Activated CD4-positive, alpha-beta T cell treated with anti-CD3 and anti-CD28 coated beads for 36 hours (primary cell): ENCODE measurements around the gene VWDE. TPM values are rescaled to one million over a fixed set of nuclear protein-coding genes. Genes with fewer than 3 reads are reported as not detected.

Experiments used
- ATAC-seq: fragments of 200-7000 bp; cut with Tn5 transposase; one replicate; pipeline ENCODE4 v1.10.0; 2021; ENCODE audit warnings: mild to moderate bottlenecking, moderate library complexity
- CTCF ChIA-PET: fragments of 350-600 bp; sonication (Branson Sonifier 250); formaldehyde crosslinking; loops from one replicate; lab custom pipeline; 2021; ENCODE audit warnings: antibody characterized with exemption; lab: Charles Lee
- POLR2A ChIA-PET: fragments of 350-600 bp; sonication (Branson Sonifier 250); formaldehyde crosslinking; loops from one replicate; lab custom pipeline; 2021; ENCODE audit warnings: antibody characterized with exemption, inconsistent platforms; lab: Charles Lee
- DNase-seq: peaks from one replicate; pipeline ENCODE4 v3.0.0-alpha.2; 2020
- H3K27ac Mint-ChIP-seq: one replicate; pipeline ENCODE4 v1.8.0; 2021; ENCODE audit warnings: mixed read lengths
- H3K27me3 Mint-ChIP-seq: one replicate; pipeline ENCODE4 v1.8.0; 2021; ENCODE audit warnings: mixed read lengths
- H3K36me3 Mint-ChIP-seq: one replicate; pipeline ENCODE4 v1.8.0; 2021; ENCODE audit warnings: low read depth, mixed read lengths
- H3K4me1 Mint-ChIP-seq: one replicate; pipeline ENCODE4 v1.8.0; 2021; ENCODE audit warnings: mixed read lengths
- H3K4me3 Mint-ChIP-seq: one replicate; pipeline ENCODE4 v1.8.0; 2021; ENCODE audit warnings: mild to moderate bottlenecking, moderate library complexity, mixed read lengths
- H3K9me3 Mint-ChIP-seq: one replicate; pipeline ENCODE4 v1.8.0; 2021; ENCODE audit warnings: low read depth, mixed read lengths
- intact Hi-C, 2 experiments: fragments of 100-400 bp; cut with DNase I in 1 of 2; cut with micrococcal nuclease in 1 of 2; formaldehyde crosslinking; loops; one replicate each; pipeline versions ENCODE4 v1.14.2 to v1.15.1; 2022 to 2024; cut with DNase I, micrococcal nuclease
- total RNA-seq, 2 experiments: library from RNA; stranded (reverse); gene quantifications; one replicate each; pipeline ENCODE4 v1.2.3, GENCODE V29; 2021

Gene VWDE
- total RNA-seq, 2 experiments from 2014 or later: 2.2 to 2.3 TPM

DNA sequence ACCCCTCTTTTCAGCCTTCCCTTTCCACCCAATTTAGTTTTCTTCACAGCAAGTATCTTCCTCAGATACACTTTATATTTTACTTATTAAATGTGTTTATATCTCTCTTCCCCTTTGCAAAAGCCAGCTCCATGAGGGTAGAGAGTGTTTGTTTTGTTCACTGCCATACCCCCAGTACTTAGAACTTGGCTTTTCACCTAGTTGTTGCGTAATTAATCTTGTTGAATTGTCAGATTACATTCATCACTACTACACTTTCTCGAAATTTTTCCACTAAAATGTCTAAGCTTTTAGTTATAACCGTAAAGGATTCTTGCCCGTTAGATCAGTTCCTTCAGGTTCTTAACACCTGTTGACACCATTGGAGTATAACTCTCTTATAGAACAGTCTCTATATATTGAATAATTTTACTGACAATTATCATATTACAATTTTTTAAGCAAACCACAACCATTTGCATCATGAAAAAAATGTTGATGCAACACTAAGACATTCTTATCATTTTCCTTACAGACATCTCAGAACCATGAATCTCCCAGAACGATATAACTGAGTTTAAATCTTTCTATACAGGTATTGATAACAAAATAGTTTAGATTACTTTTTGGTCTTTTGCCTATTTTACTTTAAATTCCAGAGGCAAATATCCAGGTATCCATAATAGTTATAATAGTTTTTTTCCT, 29.9 kb downstream of the VWDE start:
- ChIA-PET CTCF (interaction anchor here (1.0 kb wide), 1 partner anchor 14 kb away, joined by 3 read pairs; no protein-coding TSS in a partner anchor), POLR2A (no interaction called here)
- no peak for ATAC-seq
- Mint-ChIP-seq H3K27ac (no peak overlapping the region), H3K4me1 (no peaks in the 10 kb centered on the region), H3K4me3 (no peak overlapping the region), H3K27me3 (no peaks in the 10 kb centered on the region), H3K36me3 (no peaks in the 10 kb centered on the region), H3K9me3 (no peaks in the 10 kb centered on the region)
- intact Hi-C loops: no loop called here
- no peak for DNase-seq

DNA sequence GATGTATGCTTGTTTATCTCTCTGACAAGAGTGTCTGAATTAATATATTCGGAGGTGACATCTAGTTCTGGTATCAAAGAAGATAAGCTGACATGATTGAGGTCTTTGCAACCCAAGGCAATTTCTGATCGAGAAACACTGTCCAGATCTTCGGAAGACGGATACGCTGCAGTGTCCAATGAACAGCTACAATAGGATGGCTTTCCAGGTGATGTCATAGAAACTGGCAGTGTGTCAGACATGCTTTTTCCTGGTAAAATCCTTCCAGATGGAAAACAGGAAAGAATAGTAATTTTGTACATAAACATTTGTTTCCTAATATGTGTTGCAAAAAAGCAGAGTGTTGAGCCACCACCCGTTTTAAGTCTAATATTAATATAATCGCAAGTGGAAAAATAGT, 33.4 kb downstream of the VWDE start:
- no peaks in the 10 kb centered on the region for H3K27me3 Mint-ChIP-seq

DNA sequence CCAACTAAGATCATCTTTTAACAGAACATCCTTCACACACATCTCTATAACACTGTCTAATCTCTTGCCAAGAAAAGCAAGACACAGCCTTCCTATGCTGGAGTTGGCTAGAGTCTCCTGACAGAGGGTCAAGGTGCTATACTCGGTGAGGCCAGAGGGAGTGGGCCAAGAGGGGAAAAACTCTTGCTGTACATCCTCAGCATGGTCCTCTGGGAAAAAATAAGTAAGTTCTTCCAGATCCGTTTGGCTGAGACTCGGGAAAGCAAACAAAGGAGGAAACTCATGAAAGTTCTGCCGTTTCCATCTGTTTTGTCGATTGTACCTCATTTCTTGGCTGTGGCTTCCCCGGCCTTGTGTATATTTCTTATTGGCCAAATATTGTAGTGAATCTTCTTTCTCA, 33.9 kb downstream of the VWDE start:
- H3K9me3 Mint-ChIP-seq: no peaks in the 10 kb centered on the region
- H3K27me3 Mint-ChIP-seq: no peaks in the 10 kb centered on the region
- H3K27ac Mint-ChIP-seq: no peak overlapping the region
- no peak overlapping the region for H3K4me3 Mint-ChIP-seq
- no peaks in the 10 kb centered on the region for H3K4me1 Mint-ChIP-seq
- DNase-seq (no peak), ATAC-seq (no peak)
- POLR2A ChIA-PET: no interaction called here
- CTCF ChIA-PET: no interaction called here
- H3K36me3 Mint-ChIP-seq: no peaks in the 10 kb centered on the region
- intact Hi-C loops: no loop called here

More for the DNA sequence above, 33.4 kb downstream of the VWDE start:
- POLR2A ChIA-PET: no interaction called here
- H3K4me3 Mint-ChIP-seq: no peak overlapping the region
- no peaks in the 10 kb centered on the region for H3K9me3 Mint-ChIP-seq
- CTCF ChIA-PET: no interaction called here
- no peaks in the 10 kb centered on the region for H3K36me3 Mint-ChIP-seq
- intact Hi-C loops: no loop called here
- no peaks in the 10 kb centered on the region for H3K4me1 Mint-ChIP-seq
- no peak for ATAC-seq
- H3K27ac Mint-ChIP-seq: no peak overlapping the region
- no peak for DNase-seq

DNA sequence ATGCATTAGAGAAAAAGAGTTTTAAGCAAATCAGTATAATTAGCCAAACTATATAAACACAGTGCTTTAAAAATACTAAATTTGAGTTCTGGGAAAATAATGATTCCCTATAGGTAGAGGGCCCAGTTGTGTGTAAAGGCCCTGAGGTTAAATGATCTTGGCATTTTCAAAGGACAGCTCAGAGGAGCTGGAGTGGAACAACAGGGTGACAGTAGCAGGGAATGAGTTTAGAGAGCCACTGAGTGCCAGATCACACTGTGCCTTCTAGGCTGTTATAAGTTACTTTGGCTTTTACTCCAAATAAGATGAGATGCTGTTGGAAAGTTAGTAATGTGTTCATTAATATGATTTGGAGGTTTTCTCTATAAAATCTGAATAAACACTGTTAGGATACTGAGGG, 34.6 kb downstream of the VWDE start:
- intact Hi-C loops: no loop called here
- Mint-ChIP-seq H3K9me3 (no peaks in the 10 kb centered on the region), H3K27ac (no peak overlapping the region), H3K27me3 (no peaks in the 10 kb centered on the region), H3K36me3 (no peaks in the 10 kb centered on the region), H3K4me3 (no peak overlapping the region), H3K4me1 (no peaks in the 10 kb centered on the region)
- ATAC-seq (no peak), DNase-seq (no peak)
- POLR2A ChIA-PET: no interaction called here
- CTCF ChIA-PET: no interaction called here

DNA sequence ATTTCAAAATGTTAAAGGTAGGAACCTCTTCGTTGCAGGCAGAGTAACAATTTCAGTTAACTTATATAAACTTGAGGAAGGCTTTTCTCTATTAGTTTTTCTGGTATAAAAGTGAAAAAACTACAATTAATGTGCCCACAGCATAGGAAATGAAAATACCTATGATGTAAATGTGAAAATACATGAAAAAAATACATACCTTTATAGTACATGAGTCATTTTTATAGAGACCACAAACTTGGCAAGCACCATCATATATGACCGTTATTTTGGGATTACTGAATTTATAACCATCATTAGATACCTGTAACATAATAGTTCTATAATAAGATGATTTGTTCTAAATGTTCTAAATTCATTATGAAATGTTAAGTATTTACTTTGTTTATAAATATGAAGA, 42.7 kb downstream of the VWDE start:
- DNase-seq (no peak), ATAC-seq (no peak)
- H3K36me3 Mint-ChIP-seq: no peaks in the 10 kb centered on the region
- H3K4me3 Mint-ChIP-seq: no peak overlapping the region
- no peak overlapping the region for H3K27ac Mint-ChIP-seq
- no peaks in the 10 kb centered on the region for H3K27me3 Mint-ChIP-seq
- ChIA-PET POLR2A (no interaction called here), CTCF (no interaction called here)
- no peaks in the 10 kb centered on the region for H3K4me1 Mint-ChIP-seq
- intact Hi-C loops: no loop called here
- no peaks in the 10 kb centered on the region for H3K9me3 Mint-ChIP-seq

DNA sequence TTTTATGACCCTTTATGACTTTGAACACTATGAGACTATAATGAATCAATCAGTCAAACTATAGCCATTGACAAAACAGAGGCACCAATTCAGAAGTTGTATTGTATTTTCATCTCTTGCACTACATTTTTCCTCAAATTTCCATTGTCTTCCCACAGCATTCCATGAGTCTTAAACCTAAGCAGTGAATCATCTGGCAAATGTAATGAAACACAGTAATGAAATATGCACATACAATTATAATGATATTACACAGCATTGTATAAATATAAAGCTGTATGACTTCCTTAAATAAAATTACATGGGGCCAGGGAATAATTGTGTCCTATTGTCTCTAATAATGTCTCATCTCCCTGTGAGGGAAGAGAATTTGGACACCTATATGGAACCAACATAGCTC, 45.0 kb downstream of the VWDE start:
- intact Hi-C loops: no loop called here
- no peaks in the 10 kb centered on the region for H3K36me3 Mint-ChIP-seq
- no peak overlapping the region for H3K27ac Mint-ChIP-seq
- H3K27me3 Mint-ChIP-seq: no peaks in the 10 kb centered on the region
- ChIA-PET POLR2A (no interaction called here), CTCF (interaction anchor here (0.8 kb wide), 1 partner anchor 184 kb away, joined by 3 read pairs; no protein-coding TSS in a partner anchor)
- H3K4me1 Mint-ChIP-seq: no peaks in the 10 kb centered on the region
- no peaks in the 10 kb centered on the region for H3K9me3 Mint-ChIP-seq
- no peak overlapping the region for H3K4me3 Mint-ChIP-seq
- ATAC-seq (no peak), DNase-seq (no peak)

DNA sequence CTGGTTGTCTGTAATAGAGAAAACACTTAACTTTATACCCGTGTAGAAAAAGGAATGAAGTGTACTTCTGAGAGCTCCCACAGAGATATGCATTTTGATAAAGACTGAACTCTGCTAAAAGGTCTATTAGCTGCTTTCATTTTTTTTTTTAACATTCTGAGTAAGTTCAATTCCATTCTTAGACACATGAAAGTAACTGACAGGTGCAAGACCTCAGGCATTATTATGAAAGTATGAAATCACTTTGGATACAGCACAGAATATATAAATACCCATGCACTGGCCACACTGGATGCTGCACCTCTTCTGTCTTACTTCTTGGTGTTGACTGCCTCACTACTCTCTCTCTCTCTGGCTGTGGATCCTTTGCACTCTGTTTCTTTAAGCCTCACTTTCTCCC, 46.2 kb downstream of the VWDE start:
- no peak for ATAC-seq
- CTCF ChIA-PET: interaction anchor here (0.7 kb wide), 1 partner anchor 29 kb away, joined by 3 read pairs; no protein-coding TSS in a partner anchor
- intact Hi-C loops: no loop called here
- no peaks in the 10 kb centered on the region for H3K4me1 Mint-ChIP-seq
- no peak overlapping the region for H3K27ac Mint-ChIP-seq
- POLR2A ChIA-PET: no interaction called here
- no peaks in the 10 kb centered on the region for H3K36me3 Mint-ChIP-seq
- no peaks in the 10 kb centered on the region for H3K9me3 Mint-ChIP-seq
- no peaks in the 10 kb centered on the region for H3K27me3 Mint-ChIP-seq
- H3K4me3 Mint-ChIP-seq: no peak overlapping the region
- no peak for DNase-seq

DNA sequence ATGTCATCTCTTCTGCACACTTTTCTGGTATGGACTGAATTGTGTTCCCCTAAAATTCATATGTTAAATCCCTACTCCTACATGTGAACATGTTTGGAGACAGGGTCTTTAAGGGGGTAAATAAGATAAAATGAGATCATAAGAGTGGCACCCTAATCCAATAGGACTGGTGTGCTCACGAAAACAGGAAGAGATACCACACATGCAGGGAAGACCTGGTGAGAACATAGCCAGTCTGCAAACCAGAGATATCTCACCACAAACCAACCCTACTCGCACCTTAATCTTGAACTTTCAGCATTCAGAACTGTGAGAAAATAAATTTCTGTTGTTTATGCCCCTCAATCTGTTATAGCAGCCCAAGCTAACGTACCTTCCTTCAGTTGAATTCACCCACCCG, 51.8 kb downstream of the VWDE start:
- ATAC-seq (no peak), DNase-seq (no peak)
- Mint-ChIP-seq H3K36me3 (peaks cover 3% of the 10 kb centered on the region), H3K27me3 (no peaks in the 10 kb centered on the region), H3K4me1 (no peaks in the 10 kb centered on the region), H3K27ac (no peak overlapping the region), H3K9me3 (no peaks in the 10 kb centered on the region), H3K4me3 (no peak overlapping the region)
- POLR2A ChIA-PET: no interaction called here
- intact Hi-C loops: no loop called here
- CTCF ChIA-PET: no interaction called here

DNA sequence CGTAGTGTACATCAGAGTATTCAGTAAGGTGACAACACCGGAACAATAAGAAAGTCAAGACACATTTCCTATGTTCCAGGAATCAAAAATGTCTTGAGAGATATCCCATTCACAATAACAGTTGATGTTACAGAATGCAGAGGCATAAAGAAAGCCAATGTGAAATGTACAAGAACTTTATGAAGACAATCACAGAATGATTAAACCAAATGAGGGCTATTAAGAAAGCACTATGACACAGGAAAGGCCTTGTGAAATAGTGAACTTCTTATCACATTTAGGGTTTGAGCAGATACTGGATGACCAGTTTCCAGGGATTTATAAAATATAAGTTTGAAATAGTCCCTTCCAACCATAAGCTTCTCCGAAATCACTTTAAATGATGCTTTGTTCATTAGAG, 52.7 kb downstream of the VWDE start:
- Mint-ChIP-seq H3K9me3 (no peaks in the 10 kb centered on the region), H3K27ac (no peak overlapping the region), H3K4me3 (no peak overlapping the region), H3K36me3 (peaks cover 3% of the 10 kb centered on the region), H3K27me3 (no peaks in the 10 kb centered on the region), H3K4me1 (no peaks in the 10 kb centered on the region)
- intact Hi-C loops: no loop called here
- ATAC-seq (no peak), DNase-seq (no peak)
- POLR2A ChIA-PET: no interaction called here
- CTCF ChIA-PET: interaction anchor here (0.6 kb wide), 1 partner anchor 417 kb away, joined by 3 read pairs; no protein-coding TSS in a partner anchor

DNA sequence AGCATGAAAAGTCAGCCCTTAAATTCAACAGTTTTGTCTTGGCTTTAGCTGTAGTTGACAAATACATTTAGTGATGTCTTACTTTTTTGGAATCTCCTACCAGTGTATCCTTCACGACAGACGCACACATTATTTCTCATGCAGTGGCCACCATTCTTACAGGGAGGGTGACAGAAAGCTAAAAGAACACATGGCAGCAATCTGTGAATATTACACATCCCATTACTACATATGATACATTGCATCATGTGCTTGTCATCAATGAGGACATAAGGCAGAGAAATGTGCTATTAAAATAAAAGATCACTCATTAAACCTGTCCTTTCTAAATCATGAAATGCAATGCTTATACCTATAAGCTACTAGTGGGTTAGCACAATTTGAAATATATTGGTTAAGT, 66.6 kb downstream of the VWDE start:
- Mint-ChIP-seq H3K27me3 (no peaks in the 10 kb centered on the region), H3K27ac (no peak overlapping the region), H3K36me3 (no peaks in the 10 kb centered on the region), H3K9me3 (no peaks in the 10 kb centered on the region), H3K4me1 (no peaks in the 10 kb centered on the region), H3K4me3 (no peak overlapping the region)
- ATAC-seq: no peak
- no peak for DNase-seq
- POLR2A ChIA-PET: no interaction called here
- intact Hi-C loops: no loop called here
- CTCF ChIA-PET: interaction anchor here (1.4 kb wide), 1 partner anchor 16 kb away, joined by 4 read pairs; no protein-coding TSS in a partner anchor

DNA sequence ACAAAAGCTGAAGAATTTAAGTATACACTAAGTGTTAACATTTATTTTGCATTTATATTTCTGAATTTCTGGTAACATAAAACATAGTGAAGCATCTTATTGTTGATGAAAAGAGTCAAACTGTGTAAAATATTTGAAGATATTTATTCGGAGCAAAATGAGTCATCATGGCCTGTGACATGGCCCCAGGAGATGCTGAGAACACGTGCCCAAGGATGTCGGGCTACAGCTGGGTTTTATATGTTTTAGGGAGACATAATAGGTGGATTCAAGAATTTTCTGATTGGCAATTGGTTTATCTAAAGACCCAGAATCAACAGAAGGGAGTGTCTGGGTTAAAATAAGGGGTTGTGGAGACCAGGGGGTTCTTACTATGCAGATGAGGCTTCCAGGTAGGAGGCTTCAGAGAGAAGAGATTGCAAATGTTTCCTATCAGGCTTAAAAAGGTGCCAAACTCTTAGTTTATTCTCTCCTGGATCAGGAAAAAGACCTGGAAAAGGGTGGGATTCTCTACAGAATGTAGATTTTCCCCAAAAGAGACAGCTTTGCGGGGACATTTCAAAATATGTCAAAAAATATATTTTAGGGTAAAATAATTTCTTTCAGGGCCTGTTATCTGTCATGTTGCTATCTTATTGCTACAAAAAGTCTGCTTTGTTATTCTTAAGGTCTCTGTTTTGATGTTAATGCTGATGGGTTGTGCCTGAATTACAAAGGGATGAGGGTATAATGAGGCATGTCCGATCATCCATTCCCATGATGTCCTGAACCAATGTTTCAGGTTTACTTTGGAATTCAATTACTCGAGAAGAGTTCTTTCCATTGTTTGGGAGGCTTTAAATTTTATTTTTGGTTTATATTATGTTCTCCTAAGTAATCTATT, 74.5 kb downstream of the VWDE start:
- ATAC-seq (no peak), DNase-seq (no peak)
- Mint-ChIP-seq H3K27ac (no peak overlapping the region), H3K27me3 (no peaks in the 10 kb centered on the region), H3K36me3 (no peaks in the 10 kb centered on the region), H3K4me1 (no peaks in the 10 kb centered on the region), H3K4me3 (no peak overlapping the region), H3K9me3 (no peaks in the 10 kb centered on the region)
- ChIA-PET POLR2A (no interaction called here), CTCF (no interaction called here)
- intact Hi-C loops: no loop called here

DNA sequence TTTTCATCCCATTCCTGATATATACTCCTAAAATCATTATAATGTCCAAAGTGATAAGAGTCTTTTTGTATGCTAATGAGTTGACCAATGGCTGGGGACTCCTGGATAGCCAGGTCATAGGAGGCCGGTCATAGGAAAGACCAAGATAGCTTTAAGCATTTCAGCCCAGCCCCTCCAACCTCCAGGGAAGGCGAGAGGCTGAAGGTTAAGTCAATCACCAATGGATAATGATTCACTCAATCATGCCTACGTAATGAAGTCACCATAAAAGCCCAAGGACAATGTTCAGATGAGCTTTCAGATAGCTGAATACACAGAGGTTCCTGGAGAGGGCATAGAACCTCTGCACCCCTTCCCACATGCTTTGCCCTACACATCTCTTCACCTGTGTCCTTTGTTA, 75.7 kb downstream of the VWDE start:
- H3K27me3 Mint-ChIP-seq: no peaks in the 10 kb centered on the region
- no peaks in the 10 kb centered on the region for H3K9me3 Mint-ChIP-seq
- ChIA-PET POLR2A (no interaction called here), CTCF (no interaction called here)
- DNase-seq (no peak), ATAC-seq (no peak)
- H3K4me3 Mint-ChIP-seq: no peak overlapping the region
- no peaks in the 10 kb centered on the region for H3K36me3 Mint-ChIP-seq
- no peak overlapping the region for H3K27ac Mint-ChIP-seq
- intact Hi-C loops: no loop called here
- no peaks in the 10 kb centered on the region for H3K4me1 Mint-ChIP-seq
